ENCODE results near the gene MST1. TPM values are rescaled to one million over a fixed set of nuclear protein-coding genes. Genes with fewer than 3 reads are reported as not detected.
A peak's percentile ranks its signal among the peaks of the same experiment; 100 is the strongest.

Gene MST1
- total and polyA plus RNA-seq, 2 donors (not counting 1 experiment from before 2014, with no cell fraction given), result 3.5 to 6.6 TPM

DNA sequence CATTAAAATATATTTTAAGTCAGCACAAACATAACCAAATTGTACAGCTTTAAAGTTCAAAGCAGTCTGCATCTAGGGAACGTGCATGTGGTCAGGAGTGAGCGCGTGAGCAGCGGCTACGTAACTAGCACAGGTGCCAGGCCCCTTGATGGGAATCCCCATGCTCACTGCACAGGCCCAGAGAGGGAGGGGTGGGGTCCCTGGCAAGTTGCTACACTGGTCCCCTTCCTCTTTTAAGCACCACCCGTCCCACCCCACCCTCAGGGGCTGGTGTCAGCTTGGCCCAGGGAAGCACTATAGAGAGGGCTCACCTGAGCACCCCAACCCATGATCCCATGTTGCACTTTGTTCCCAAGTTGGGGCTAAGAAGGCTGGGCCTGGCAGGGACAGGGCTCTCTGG, 35.3 kb upstream of the MST1 start:
- no peak for DNase-seq (ENCODE audit: low read depth in 2 of 2)
- peak overlapping the region; percentile 49 to 98 (median 56) for H3K4me3 ChIP-seq (replicated peaks in 1 of 4; ENCODE audit: control extremely low read depth in 1 of 4, insufficient read depth in 1 of 4, low read depth in 3 of 4, low read length in 4 of 4)
- H3K79me2 ChIP-seq (ENCODE audit: control insufficient read depth, insufficient read depth, low read length), result peaks cover 16% of the 10 kb centered on the region
- H4K20me1 ChIP-seq (ENCODE audit: control insufficient read depth, extremely low read depth, insufficient read depth, low read length), result no peaks in the 10 kb centered on the region
- peaks cover 7% of the 10 kb centered on the region for H3K4me1 ChIP-seq (ENCODE audit: control insufficient read depth, extremely low read depth, insufficient read depth, low read length)
- H3K9ac ChIP-seq (ENCODE audit: insufficient read depth, low read length), result peak overlapping the region; percentile 78
- H2AFZ ChIP-seq (ENCODE audit: low read length), result no peak overlapping the region
- peak overlapping the region; percentile 90 for H3K4me2 ChIP-seq (ENCODE audit: extremely low read depth, insufficient read depth, low read length)
- no peaks in the 10 kb centered on the region for H3K27me3 ChIP-seq (ENCODE audit: control insufficient read depth, insufficient read depth, low read length)
- peaks cover 34% of the 10 kb centered on the region for H3K36me3 ChIP-seq (ENCODE audit: control insufficient read depth, insufficient read depth, low read length)
- H3K27ac ChIP-seq (ENCODE audit: insufficient read depth, low read length), result peak overlapping the region; percentile 92
- H3K9me3 ChIP-seq (ENCODE audit: control insufficient read depth, insufficient read depth, low read depth, low read length), result no peaks in the 10 kb centered on the region
- no peak for TF ChIP-seq EZH2 (IDR thresholded peaks at IDR 0.05; ENCODE audit: low read length, missing control alignments)
- TF ChIP-seq, protein P1, sequence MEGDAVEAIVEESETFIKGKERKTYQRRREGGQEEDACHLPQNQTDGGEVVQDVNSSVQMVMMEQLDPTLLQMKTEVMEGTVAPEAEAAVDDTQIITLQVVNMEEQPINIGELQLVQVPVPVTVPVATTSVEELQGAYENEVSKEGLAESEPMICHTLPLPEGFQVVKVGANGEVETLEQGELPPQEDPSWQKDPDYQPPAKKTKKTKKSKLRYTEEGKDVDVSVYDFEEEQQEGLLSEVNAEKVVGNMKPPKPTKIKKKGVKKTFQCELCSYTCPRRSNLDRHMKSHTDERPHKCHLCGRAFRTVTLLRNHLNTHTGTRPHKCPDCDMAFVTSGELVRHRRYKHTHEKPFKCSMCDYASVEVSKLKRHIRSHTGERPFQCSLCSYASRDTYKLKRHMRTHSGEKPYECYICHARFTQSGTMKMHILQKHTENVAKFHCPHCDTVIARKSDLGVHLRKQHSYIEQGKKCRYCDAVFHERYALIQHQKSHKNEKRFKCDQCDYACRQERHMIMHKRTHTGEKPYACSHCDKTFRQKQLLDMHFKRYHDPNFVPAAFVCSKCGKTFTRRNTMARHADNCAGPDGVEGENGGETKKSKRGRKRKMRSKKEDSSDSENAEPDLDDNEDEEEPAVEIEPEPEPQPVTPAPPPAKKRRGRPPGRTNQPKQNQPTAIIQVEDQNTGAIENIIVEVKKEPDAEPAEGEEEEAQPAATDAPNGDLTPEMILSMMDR (conservative IDR thresholded peaks at IDR 0.05 in 1 of 2, IDR thresholded peaks at IDR 0.05 in 1 of 2; ENCODE audit: low read depth in 1 of 2, low read length in 2 of 2), result no peak

GRCh38 chr3:49723628-49724551, 34.6 kb upstream of the MST1 start, which contains the start of gene GMPPB:
GMPPB (minus strand) TSS chr3:49723951; CDS start chr3:49723726, 225 bp downstream.
- H3K4me2 ChIP-seq (ENCODE audit: extremely low read depth, insufficient read depth, low read length), result peak within 1 kb of the TSS; percentile 90
- H3K27me3 ChIP-seq (ENCODE audit: control insufficient read depth, insufficient read depth, low read length), result no peaks in the 10 kb centered on the region
- peaks cover 12% of the 10 kb centered on the region for H3K4me1 ChIP-seq (ENCODE audit: control insufficient read depth, extremely low read depth, insufficient read depth, low read length)
- no peaks in the 10 kb centered on the region for H3K9me3 ChIP-seq (ENCODE audit: control insufficient read depth, insufficient read depth, low read depth, low read length)
- H2AFZ ChIP-seq (ENCODE audit: low read length), result peak within 1 kb of the TSS; percentile 51
- peak within 1 kb of the TSS; percentile 95 for H3K9ac ChIP-seq (ENCODE audit: insufficient read depth, low read length)
- H4K20me1 ChIP-seq (ENCODE audit: control insufficient read depth, extremely low read depth, insufficient read depth, low read length), result no peaks in the 10 kb centered on the region
- peaks cover 16% of the 10 kb centered on the region for H3K79me2 ChIP-seq (ENCODE audit: control insufficient read depth, insufficient read depth, low read length)
- DNase-seq (ENCODE audit: low read depth in 2 of 2), result peak; percentile 96
- peaks cover 34% of the 10 kb centered on the region for H3K36me3 ChIP-seq (ENCODE audit: control insufficient read depth, insufficient read depth, low read length)
- H3K4me3 ChIP-seq (replicated peaks in 1 of 4; ENCODE audit: control extremely low read depth in 1 of 4, insufficient read depth in 1 of 4, low read depth in 3 of 4, low read length in 4 of 4), result peak within 1 kb of the TSS; percentile 86 to 99 (median 98)
- peak within 1 kb of the TSS; percentile 97 for H3K27ac ChIP-seq (ENCODE audit: insufficient read depth, low read length)
- TF ChIP-seq, protein P1 (conservative IDR thresholded peaks at IDR 0.05 in 1 of 2, IDR thresholded peaks at IDR 0.05 in 1 of 2; ENCODE audit: low read depth in 1 of 2, low read length in 2 of 2), result no peak
- TF ChIP-seq EZH2 (IDR thresholded peaks at IDR 0.05; ENCODE audit: low read length, missing control alignments), result no peak

DNA sequence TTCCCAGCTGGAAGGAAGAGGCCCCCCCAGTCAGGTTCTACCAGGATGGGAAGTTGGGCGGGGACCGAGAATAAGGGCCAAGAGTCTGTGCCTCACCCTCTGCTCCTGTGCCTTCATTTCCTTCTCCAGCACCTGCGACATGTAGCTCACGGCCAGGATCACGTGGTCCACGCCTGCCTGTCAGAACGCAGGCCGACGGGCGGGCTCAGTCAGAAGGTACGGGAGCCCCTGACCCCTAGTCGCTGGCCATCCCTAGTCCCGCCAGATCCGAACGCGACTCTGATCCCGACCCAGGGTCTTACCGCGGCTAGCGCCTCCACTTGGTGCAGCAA, 34.0 kb upstream of the MST1 start:
- peaks cover 16% of the 10 kb centered on the region for H3K79me2 ChIP-seq (ENCODE audit: control insufficient read depth, insufficient read depth, low read length)
- H3K4me1 ChIP-seq (ENCODE audit: control insufficient read depth, extremely low read depth, insufficient read depth, low read length), result peaks cover 13% of the 10 kb centered on the region
- peak overlapping the region; percentile 97 for H3K27ac ChIP-seq (ENCODE audit: insufficient read depth, low read length)
- peak overlapping the region; percentile 8 for H2AFZ ChIP-seq (ENCODE audit: low read length)
- no peaks in the 10 kb centered on the region for H3K9me3 ChIP-seq (ENCODE audit: control insufficient read depth, insufficient read depth, low read depth, low read length)
- peak overlapping the region; percentile 95 for H3K9ac ChIP-seq (ENCODE audit: insufficient read depth, low read length)
- no peaks in the 10 kb centered on the region for H4K20me1 ChIP-seq (ENCODE audit: control insufficient read depth, extremely low read depth, insufficient read depth, low read length)
- H3K4me2 ChIP-seq (ENCODE audit: extremely low read depth, insufficient read depth, low read length), result peak overlapping the region; percentile 81
- peak; percentile 21 to 55 for DNase-seq (ENCODE audit: low read depth in 2 of 2)
- H3K36me3 ChIP-seq (ENCODE audit: control insufficient read depth, insufficient read depth, low read length), result peaks cover 34% of the 10 kb centered on the region
- TF ChIP-seq, protein P1 (conservative IDR thresholded peaks at IDR 0.05 in 1 of 2, IDR thresholded peaks at IDR 0.05 in 1 of 2; ENCODE audit: low read depth in 1 of 2, low read length in 2 of 2), result no peak
- TF ChIP-seq EZH2 (IDR thresholded peaks at IDR 0.05; ENCODE audit: low read length, missing control alignments), result no peak
- H3K4me3 ChIP-seq (replicated peaks in 1 of 4; ENCODE audit: control extremely low read depth in 1 of 4, insufficient read depth in 1 of 4, low read depth in 3 of 4, low read length in 4 of 4), result peak overlapping the region; percentile 86 to 99 (median 98)
- no peaks in the 10 kb centered on the region for H3K27me3 ChIP-seq (ENCODE audit: control insufficient read depth, insufficient read depth, low read length)
